ENCODE results near the gene FITM1.

GRCh38 chr14:24164518-24164991, 34.1 kb downstream of the FITM1 start:
- TF ChIP-seq TCF12 (IDR thresholded peaks at IDR 0.05) = no peak
- TF ChIP-seq TAF1 (IDR thresholded peaks at IDR 0.05; ENCODE audit: borderline replicate concordance, low read depth, low read length) = no peak
- TF ChIP-seq CTCF (IDR thresholded peaks at IDR 0.05) = no peak
- no peak for TF ChIP-seq USF2 (IDR thresholded peaks at IDR 0.05; ENCODE audit: borderline replicate concordance, low read depth, low read length)
- TF ChIP-seq REST (IDR thresholded peaks at IDR 0.05; ENCODE audit: low read depth, low read length) = no peak
- TF ChIP-seq FOXJ3 (CRISPR knock-in tag; IDR thresholded peaks at IDR 0.05) = no peak

All from SK-N-SH (cell line).